Measurements from ENCODE around the gene GTF2F2.

The GTF2F2 gene

GRCh38 chr13:45119991-45120864 lies at the start of gene GTF2F2:
TSS of gene GTF2F2 (plus strand) at chr13:45120510. CDS start at chr13:45120656, 146 bp downstream.
- DNase-seq, result peak; percentile 69

GRCh38 chr13:45073809-45074208 lies 46.5 kb upstream of the GTF2F2 start:
- no peak for DNase-seq

- DNase-seq, result no peak
Observed at GRCh38 chr13:45074721-45075120, 45.6 kb upstream of the GTF2F2 start.

- no peak for DNase-seq
Observed at GRCh38 chr13:45078003-45078402, 42.3 kb upstream of the GTF2F2 start.

GRCh38 chr13:45082964-45083363 lies 37.3 kb upstream of the GTF2F2 start:
- DNase-seq, result no peak

GRCh38 chr13:45084515-45084914 lies 35.8 kb upstream of the GTF2F2 start:
- DNase-seq, result no peak

GRCh38 chr13:45086484-45086883 lies 33.8 kb upstream of the GTF2F2 start:
- DNase-seq, result no peak

GRCh38 chr13:45092663-45093062 lies 27.6 kb upstream of the GTF2F2 start:
- DNase-seq, result no peak

- DNase-seq, result no peak
Observed at GRCh38 chr13:45100573-45101262, 19.6 kb upstream of the GTF2F2 start.

GRCh38 chr13:45101327-45102018 lies 18.8 kb upstream of the GTF2F2 start:
- no peak for DNase-seq

GRCh38 chr13:45102136-45102507 lies 18.2 kb upstream of the GTF2F2 start:
- no peak for DNase-seq

GRCh38 chr13:45103449-45103848 lies 16.9 kb upstream of the GTF2F2 start:
- no peak for DNase-seq

GRCh38 chr13:45104261-45104660 lies 16.0 kb upstream of the GTF2F2 start:
- DNase-seq, result no peak

GRCh38 chr13:45105895-45106294 lies 14.4 kb upstream of the GTF2F2 start:
- DNase-seq, result no peak

- no peak for DNase-seq
Observed at GRCh38 chr13:45107539-45107938, 12.8 kb upstream of the GTF2F2 start.

- DNase-seq, result no peak
Observed at GRCh38 chr13:45108716-45109101, 11.6 kb upstream of the GTF2F2 start.

- no peak for DNase-seq
Observed at GRCh38 chr13:45109102-45109720, 11.1 kb upstream of the GTF2F2 start.

- DNase-seq, result no peak
Observed at GRCh38 chr13:45113233-45114224, 6.8 kb upstream of the GTF2F2 start.

- DNase-seq, result peak; percentile 61
Observed at GRCh38 chr13:45119469-45119990, 780 bp upstream of the GTF2F2 start.

GRCh38 chr13:45120967-45121831 lies 889 bp downstream of the GTF2F2 start:
- peak; percentile 29 for DNase-seq

GRCh38 chr13:45122941-45123340 lies 2.6 kb downstream of the GTF2F2 start:
- DNase-seq, result no peak

All from KG1 (cell line).